Right hindlimb (tissue), 1 donor: ENCODE results near the gene AHNAK.
"Not testable (repeated sequence)": the region's sequence is repeated elsewhere in the genome, so short reads cannot be mapped to it uniquely, and the experiment has no call there.

Experiments
- DNase-seq: peaks from one replicate; pipeline ENCODE4 v3.0.0-alpha.2; 2018

Gene AHNAK

DNA sequence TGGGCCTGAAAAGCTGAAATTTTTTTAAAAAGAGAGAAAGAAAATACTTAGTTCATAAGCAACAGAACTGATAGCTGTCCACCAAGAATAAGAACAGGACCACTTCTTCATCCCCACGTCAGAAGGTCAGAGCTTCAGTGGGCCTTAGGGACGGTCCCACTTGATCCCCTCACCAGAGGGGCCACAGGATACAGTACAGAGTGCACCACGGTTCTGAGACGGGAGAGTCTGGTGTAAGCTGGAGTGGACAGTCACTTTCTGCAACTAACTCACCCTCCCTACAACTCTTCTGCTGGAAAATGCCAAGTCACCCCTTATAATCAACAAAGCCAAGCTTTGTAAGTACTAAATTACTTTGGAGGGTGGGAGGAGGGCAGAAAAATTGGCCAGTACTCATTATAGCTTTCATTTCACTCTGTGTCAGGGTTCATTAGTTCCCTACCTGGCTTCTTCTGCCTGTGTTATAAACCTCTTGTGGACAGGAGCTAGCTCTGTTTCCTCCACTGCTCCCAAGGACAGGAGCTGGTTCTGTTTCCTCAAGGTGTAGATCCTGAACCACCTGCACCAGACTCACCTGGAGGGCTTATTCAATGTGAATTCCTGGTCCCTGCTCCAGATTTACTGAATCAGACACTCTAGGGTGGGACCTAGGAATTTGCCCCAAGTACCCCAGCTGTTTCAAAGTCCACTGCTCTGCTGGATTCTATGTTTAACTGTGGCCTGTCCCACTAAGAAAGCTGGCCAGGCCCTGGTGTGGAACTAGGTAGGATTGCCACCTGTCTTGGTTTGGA, 88.2 kb downstream of the AHNAK start:
- no peak for DNase-seq

- DNase-seq = no peak
Observed at GRCh38 chr11:62457478-62457877, 89.1 kb downstream of the AHNAK start.

GRCh38 chr11:62456630-62457029, 90.0 kb downstream of the AHNAK start:
- no peak for DNase-seq

- DNase-seq = no peak
Observed at GRCh38 chr11:62452839-62453468, 93.7 kb downstream of the AHNAK start.

- no peak for DNase-seq
Observed at GRCh38 chr11:62452261-62452660, 94.3 kb downstream of the AHNAK start.

DNA sequence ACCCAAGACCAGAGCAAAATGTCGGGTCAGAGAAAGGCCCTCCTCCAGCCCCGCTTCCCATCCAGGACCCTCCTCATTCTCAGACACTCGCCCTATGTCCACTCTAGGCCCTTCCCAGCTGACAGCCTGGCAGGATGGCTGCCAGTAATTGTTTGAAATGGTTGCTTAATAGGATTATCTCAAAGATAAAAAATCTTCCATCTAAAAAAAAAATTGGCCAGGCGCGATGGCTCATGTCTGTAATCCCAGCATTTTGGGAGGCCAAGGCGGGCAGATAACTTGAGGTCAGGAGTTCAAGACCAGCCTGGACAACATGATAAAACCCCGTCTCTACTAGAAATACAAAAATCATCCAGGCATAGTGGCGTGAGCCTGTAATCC, 95.4 kb downstream of the AHNAK start:
- no peak for DNase-seq

- DNase-seq = no peak
Observed at GRCh38 chr11:62450543-62451240, 95.9 kb downstream of the AHNAK start.

DNA sequence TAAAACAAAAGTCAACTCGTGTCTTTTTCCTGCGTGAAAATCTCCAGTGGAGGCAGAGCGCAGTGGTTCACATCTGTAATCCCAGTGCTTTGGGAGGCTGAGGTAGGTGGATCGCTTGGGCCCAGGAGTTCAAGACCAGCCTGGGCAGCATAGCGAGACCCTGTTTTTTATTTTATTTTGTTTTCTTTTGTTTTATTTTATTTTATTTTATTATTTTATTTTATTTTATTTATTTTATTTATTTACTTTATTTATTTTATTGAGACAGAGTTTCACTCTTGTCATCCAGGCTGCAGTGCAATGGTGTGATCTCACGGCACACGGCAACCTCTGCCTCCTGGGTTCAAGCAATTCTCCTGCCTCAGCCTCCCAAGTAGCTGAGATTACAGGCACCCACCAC, 96.7 kb downstream of the AHNAK start:
- not testable (repeated sequence) for DNase-seq

DNA sequence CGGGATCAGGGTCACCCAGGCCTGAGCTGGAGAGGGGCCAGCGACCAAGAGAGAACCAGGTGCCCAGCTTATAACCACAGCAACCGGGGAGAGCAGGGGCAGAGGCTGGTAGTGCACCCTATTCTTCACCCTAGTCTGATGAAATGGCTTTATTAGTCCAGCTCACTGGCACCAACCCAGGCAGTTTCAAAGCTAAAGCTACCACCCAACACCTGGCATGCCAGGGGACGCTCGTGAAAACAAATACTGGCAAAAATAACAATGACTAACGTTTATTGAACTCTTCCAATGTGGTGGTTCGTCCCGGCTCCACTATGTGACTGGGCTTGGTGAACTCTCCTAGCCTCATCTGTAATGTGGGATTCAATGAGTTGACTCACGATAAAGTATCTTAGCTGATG, 97.2 kb downstream of the AHNAK start:
- no peak for DNase-seq

GRCh38 chr11:62446091-62446490, 100.5 kb downstream of the AHNAK start:
- DNase-seq = peak; percentile 49

GRCh38 chr11:62445314-62445740, 101.3 kb downstream of the AHNAK start:
- DNase-seq = peak; percentile 89

GRCh38 chr11:62444835-62445234, 101.8 kb downstream of the AHNAK start:
- no peak for DNase-seq

GRCh38 chr11:62444236-62444833, 102.3 kb downstream of the AHNAK start:
- DNase-seq = peak; percentile 71

GRCh38 chr11:62443390-62444235, 103.0 kb downstream of the AHNAK start:
- peak; percentile 64 for DNase-seq

- peak; percentile 84 for DNase-seq
Observed at GRCh38 chr11:62439785-62440602, 106.6 kb downstream of the AHNAK start.

GRCh38 chr11:62438641-62439040, 108.0 kb downstream of the AHNAK start:
- no peak for DNase-seq

GRCh38 chr11:62437616-62438015, 109.0 kb downstream of the AHNAK start:
- DNase-seq = no peak

GRCh38 chr11:62435846-62436660, 110.6 kb downstream of the AHNAK start:
- DNase-seq = no peak

- DNase-seq = no peak
Observed at GRCh38 chr11:62433904-62434276, 112.7 kb downstream of the AHNAK start.

GRCh38 chr11:62433141-62433903, 113.3 kb downstream of the AHNAK start:
- DNase-seq = no peak
